Esophagus muscularis mucosa (tissue), 4 donors: Measurements from ENCODE around the gene DDX31. TPM values are rescaled to one million over a fixed set of nuclear protein-coding genes. Genes with fewer than 3 reads are reported as not detected.

ENCODE experiments used
- DNase-seq: peaks from one replicate; pipeline ENCODE4 v3.0.0-alpha.2; 2017; ENCODE audit errors: extremely low spot score
- H3K27ac ChIP-seq, 4 donors: fragments of 200-600 bp; sonication (generic); replicated peaks in 1 of 4; 1 replicate in 3 of 4; 2 replicates in 1 of 4; pipeline ENCODE4 v1.5.1; 2016 to 2019; ENCODE audit warnings: mild to moderate bottlenecking in 1 of 4
- H3K27me3 ChIP-seq, 4 donors: fragments of 200-600 bp; sonication (generic); one replicate each; pipeline versions ENCODE4 v1.5.1 to v1.6.0; 2016 to 2019
- H3K36me3 ChIP-seq, 4 donors: fragments of 200-600 bp; sonication (generic); one replicate each; pipeline ENCODE4 v1.5.1; 2016 to 2019
- H3K4me1 ChIP-seq, 4 donors: fragments of 200-600 bp; sonication (generic); one replicate each; pipeline ENCODE4 v1.5.1; 2016 to 2019
- H3K4me3 ChIP-seq, 4 donors: fragments of 200-600 bp; sonication (generic); 1 replicate in 2 of 4; 2 replicates in 2 of 4; pipeline ENCODE4 v1.5.1; 2016 to 2019; ENCODE audit warnings: mild to moderate bottlenecking in 4 of 4, moderate library complexity in 1 of 4
- H3K9me3 ChIP-seq, 4 donors: fragments of 200-600 bp; sonication (generic); 1 replicate in 3 of 4; 2 replicates in 1 of 4; pipeline ENCODE4 v1.5.1; 2016 to 2019
- CTCF ChIP-seq, 3 experiments: fragments of 200-600 bp in 2 of 3; fragments of 450-650 bp in 1 of 3; sonication (generic) in 2 of 3; IDR thresholded peaks; one replicate each; pipeline ENCODE4 v1.5.1; 2017 to 2019; ENCODE audit warnings: antibody characterized with exemption in 3 of 3, mild to moderate bottlenecking in 2 of 3, moderate library complexity in 1 of 3
- EP300 ChIP-seq: sonication (generic); formaldehyde crosslinking; IDR thresholded peaks from one replicate; pipeline ENCODE4 v1.6.1; 2017; ENCODE audit warnings: antibody characterized with exemption
- POLR2A ChIP-seq: fragments of 450-650 bp; IDR thresholded peaks from one replicate; pipeline ENCODE4 v1.6.1; 2017; ENCODE audit warnings: antibody characterized with exemption, moderate library complexity, mild to moderate bottlenecking, low read depth
- POLR2AphosphoS5 ChIP-seq, 2 donors: sonication (generic); formaldehyde crosslinking; IDR thresholded peaks; one replicate each; pipeline ENCODE4 v1.6.1; 2017; ENCODE audit warnings: antibody characterized with exemption in 2 of 2
- WGBS: methylation state at CpG from one replicate; pipeline ENCODE4 v1.1.5; 2018; 5-methylcytosine and 5-hydroxymethylcytosine counted together
- intact Hi-C: fragments of 100-400 bp; cut with DNase I; formaldehyde crosslinking; loops from one replicate; pipeline ENCODE4 v1.15.1; 2023
- total RNA-seq, 4 donors: library from RNA; depleted of rRNA; stranded (reverse); fragments of >200 nt; gene quantifications; one replicate each; pipeline versions ENCODE4 v1.1.0 to v1.2.1, GENCODE V29; 2016

The DDX31 gene
- total RNA-seq, 4 donors from 2014 or later = 6.6 to 7.8 (median 7.5) TPM

DNA sequence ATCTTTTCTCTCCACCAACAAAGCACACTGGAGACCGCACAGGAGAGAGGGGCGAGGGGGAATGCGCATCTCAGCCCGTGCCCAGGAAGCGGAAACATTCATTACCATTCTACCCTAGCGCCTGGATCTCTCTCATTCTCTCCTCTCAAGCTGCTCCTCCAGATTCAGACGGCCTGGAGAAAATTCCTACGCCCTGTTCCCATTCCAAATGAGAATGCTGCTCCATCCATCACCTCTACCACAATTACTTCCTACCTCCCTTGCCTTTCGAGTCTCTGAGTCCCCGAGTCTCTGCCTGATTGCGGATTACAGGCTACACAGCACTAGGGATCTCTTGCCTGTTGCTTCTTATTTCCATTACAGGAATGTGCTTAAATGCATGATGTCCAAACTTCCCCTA lies 6.7 kb downstream of the DDX31 start:
- H3K27ac ChIP-seq = no peak overlapping the region
- intact Hi-C loops = no loop called here

DNA sequence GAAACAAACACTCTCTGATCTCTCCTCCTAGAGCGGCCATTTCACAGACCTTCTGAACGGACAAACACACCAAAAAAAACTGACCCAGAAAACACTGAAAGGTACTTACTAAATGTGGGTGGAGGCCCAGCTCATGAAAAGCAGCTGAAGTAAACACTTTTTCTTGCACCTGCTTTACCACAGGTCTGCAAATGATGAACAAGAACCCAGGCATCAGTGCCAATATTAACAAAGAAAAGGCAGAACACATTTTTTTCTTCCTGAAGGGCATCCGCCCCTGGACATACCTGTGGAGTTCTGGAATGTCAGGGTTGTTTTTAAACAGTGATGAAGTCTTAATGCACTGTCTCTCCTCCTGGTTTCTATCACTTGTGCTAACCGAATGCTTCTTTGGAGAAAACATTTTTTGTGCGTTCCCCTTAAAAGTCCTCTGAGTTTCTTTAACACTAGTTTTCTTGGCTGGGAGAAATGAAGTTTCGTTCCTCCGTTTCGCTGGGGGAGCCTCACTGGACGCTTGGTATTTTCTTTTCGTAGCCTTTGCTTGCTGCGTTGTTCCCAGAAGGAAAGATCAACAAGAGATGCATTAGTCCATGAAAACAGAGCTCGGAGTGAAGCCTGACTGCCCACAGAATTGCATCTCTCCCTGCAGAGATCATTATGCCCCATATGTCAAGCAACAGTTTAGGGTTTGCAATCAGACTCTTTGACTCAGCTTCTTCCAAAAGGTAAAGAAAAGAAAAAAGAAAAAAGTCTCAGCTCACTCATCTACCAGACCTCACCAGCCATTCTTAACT lies 7.4 kb downstream of the DDX31 start:
- WGBS = 77% methylated on average over 12 of the region's 12 CpGs
- intact Hi-C loops = no loop called here
- no peak for DNase-seq
- no peak for TF ChIP-seq EP300
- no peak for TF ChIP-seq CTCF (IDR thresholded peaks at IDR 0.05)
- no peak for TF ChIP-seq POLR2AphosphoS5 (IDR thresholded peaks at IDR 0.05)
- no peak for TF ChIP-seq POLR2A
- Histone ChIP-seq H3K9me3 (no peaks in the 10 kb centered on the region), H3K36me3 (peaks cover 47 to 57% (median 50%) of the 10 kb centered on the region in 4 donors), H3K4me3 (no peak overlapping the region), H3K27ac (no peak overlapping the region), H3K27me3 (no peaks in the 10 kb centered on the region), H3K4me1 (peaks cover 0 to 1% (median 0%) of the 10 kb centered on the region in 4 donors)

More for the DNA sequence above, 6.7 kb downstream of the DDX31 start:
- 76% methylated on average over 10 of the region's 11 CpGs for WGBS
- peaks cover 40 to 50% (median 44%) of the 10 kb centered on the region in 4 donors for H3K36me3 ChIP-seq
- H3K4me1 ChIP-seq = peaks cover 0 to 9% (median 3%) of the 10 kb centered on the region in 4 donors
- TF ChIP-seq EP300 = no peak
- TF ChIP-seq CTCF (IDR thresholded peaks at IDR 0.05) = no peak
- TF ChIP-seq POLR2A = no peak
- no peak for TF ChIP-seq POLR2AphosphoS5 (IDR thresholded peaks at IDR 0.05)
- no peak for DNase-seq
- H3K27me3 ChIP-seq = no peaks in the 10 kb centered on the region
- no peaks in the 10 kb centered on the region for H3K9me3 ChIP-seq
- H3K4me3 ChIP-seq = no peak overlapping the region

- intact Hi-C loops = no loop called here
These were observed 13.5 kb downstream of the DDX31 start for GRCh38 chr9:132656299-132656698.

DNA sequence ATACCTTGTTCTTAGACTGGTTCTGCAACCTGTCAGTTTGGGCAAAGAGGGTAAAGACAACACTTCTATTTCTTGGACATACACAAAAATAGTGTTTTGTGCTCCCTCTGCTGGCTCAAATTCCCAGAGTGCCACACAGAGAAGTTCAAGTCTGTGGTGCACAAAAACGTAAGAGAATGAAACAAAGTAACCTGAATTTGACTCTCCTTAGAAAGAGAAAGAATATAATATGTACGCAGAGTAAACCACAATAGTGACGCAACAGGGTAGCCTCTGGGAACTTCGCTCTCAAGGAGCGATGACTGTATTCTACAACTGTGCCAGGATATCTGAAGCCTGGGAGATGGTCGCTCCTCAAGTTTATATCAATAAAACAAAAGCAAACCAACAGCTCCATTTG lies 18.5 kb downstream of the DDX31 start:
- Histone ChIP-seq H3K27me3 (no peaks in the 10 kb centered on the region), H3K9me3 (no peaks in the 10 kb centered on the region), H3K4me1 (no peaks in the 10 kb centered on the region), H3K36me3 (peaks cover 37 to 87% (median 65%) of the 10 kb centered on the region in 4 donors), H3K4me3 (no peak overlapping the region), H3K27ac (no peak overlapping the region)
- 77% methylated on average over 6 of the region's 6 CpGs for WGBS
- no peak for DNase-seq
- TF ChIP-seq POLR2AphosphoS5 (IDR thresholded peaks at IDR 0.05) (no peak), EP300 (no peak), POLR2A (no peak), CTCF (IDR thresholded peaks at IDR 0.05) (no peak)
- intact Hi-C loops = no loop called here

More at GRCh38 chr9:132656299-132656698, 13.5 kb downstream of the DDX31 start:
- no peak for TF ChIP-seq EP300
- TF ChIP-seq POLR2AphosphoS5 (IDR thresholded peaks at IDR 0.05) = no peak
- no peak for TF ChIP-seq POLR2A
- TF ChIP-seq CTCF (IDR thresholded peaks at IDR 0.05) = no peak
- Histone ChIP-seq H3K36me3 (peaks cover 44 to 87% (median 63%) of the 10 kb centered on the region in 4 donors), H3K9me3 (no peaks in the 10 kb centered on the region), H3K4me3 (no peak overlapping the region), H3K27me3 (no peaks in the 10 kb centered on the region), H3K4me1 (no peaks in the 10 kb centered on the region), H3K27ac (no peak overlapping the region)
- 83% methylated on average over 6 of the region's 7 CpGs for WGBS
- DNase-seq = no peak
